Limb (tissue), 2 donors: ENCODE data around the gene PCF11.
"Not testable (repeated sequence)": the region's sequence is repeated elsewhere in the genome, so short reads cannot be mapped to it uniquely, and the experiment has no call there.

ENCODE experiments used
- DNase-seq, 2 donors: peaks; one replicate each; pipeline ENCODE4 v3.0.0-alpha.2; 2016; ENCODE audit errors: extremely low spot score in 2 of 2

Gene PCF11

DNA sequence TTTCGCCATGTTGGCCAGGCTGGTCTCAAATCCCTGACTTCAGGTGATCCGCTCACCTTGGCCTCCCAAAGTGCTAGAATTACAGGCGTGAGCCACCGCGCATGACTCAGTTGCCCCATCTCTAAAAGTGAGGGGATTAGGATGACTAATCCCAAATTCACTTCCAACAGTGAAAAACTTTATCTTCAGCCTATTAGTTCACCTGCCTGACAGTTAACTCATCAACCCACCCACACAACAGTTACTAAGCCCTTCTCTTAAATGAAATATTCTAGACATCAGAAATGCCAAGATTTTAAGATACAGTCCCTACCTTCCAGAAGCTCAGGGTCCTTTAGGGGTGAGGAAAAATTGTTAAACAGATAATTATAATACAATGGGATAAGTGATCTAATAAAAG, 34.6 kb downstream of the PCF11 start:
- DNase-seq: no peak

DNA sequence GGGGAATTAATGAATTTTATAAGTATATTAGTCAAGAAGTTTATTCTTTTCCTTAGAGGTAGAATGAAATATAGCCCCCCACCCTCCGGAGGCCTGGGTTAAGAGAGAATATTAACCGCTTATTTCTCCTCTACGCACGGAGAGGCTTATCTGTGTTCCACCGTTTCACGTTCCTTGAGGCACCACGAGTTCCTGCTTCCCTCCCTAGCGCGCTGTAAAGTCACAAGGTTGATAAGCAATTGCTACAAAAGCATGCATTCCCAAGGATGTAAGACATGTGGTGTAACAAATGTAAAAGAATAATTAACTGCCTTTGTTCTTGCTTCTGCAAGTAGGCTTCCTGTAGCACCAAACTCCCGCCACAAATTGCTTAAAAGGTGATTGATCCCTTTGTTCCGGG, 35.1 kb downstream of the PCF11 start:
- DNase-seq: no peak

DNA sequence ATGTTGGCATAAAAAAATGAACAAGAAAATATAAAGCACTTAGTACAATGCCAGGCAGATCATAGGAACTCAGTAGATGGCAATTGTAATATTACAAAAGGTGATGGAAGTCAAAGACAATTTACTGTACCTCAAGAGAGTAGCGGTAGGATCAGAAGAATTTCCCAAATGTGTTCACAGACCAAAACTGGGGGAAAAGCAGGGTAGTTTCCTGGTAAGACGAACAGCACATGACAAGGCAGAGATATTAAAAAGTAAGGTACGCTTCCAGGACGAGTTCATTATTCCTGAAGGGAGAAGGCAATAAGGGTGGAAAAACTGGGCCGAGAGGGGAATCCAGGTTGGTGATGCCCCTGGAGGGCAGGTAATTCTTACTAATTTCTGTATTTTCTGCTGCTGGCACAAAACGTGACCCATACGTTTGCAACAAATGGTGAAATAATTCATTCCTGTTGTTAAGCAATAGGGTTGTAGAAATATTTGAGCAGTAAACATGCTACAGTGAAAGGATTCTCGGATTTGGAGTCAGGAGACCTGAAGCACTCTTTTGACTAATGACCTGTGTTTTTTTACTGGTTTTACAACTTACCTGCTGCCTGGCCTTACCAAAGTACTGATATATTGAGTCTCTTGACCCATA, 35.8 kb downstream of the PCF11 start:
- no peak for DNase-seq

DNA sequence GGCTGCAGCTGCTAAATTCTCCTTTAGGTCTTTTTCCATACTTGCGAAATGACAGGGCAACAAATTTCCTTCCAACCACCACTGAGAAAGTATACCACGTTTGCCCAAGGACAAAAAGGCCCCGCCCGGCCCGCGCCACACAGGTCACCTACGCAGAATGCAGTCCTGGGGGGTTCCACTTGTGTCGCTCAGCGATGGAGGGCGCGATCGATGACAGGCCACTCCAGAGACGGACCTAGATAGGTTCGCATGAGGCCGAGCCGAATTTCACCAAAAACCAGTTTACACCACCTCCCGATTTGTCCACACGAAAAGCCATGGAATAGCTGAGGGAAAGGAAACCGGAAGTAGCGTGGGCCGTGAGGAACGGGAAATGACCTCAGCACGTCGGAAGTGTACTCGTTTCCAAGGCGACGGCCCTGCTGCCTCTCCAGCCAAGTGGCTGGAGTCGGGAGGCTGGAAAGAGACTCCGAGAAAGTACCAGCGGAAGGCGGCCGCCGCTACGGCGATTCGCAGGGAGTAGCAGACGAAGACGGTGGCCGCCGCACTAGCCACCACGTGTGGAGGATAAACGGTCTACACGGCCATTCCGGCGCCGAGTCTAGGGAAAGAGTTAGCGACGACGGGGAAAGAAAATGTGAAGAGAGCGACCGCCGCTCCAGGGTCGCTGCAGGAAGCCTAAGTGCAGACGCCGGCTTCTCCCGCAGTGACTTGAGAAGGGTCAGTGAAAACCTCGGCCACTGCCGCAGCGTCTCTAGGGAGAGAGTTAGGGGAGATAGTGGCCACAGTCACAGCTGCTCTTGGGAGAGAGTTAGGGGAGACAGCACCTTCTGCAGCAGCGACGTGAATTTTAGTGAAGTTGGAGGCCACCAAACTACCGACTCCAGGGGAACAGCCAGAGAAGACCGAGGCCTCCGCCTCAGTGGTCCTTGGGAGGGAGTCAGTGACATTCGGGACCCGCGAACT, 36.7 kb downstream of the PCF11 start, which contains the start of gene ANKRD42:
Gene ANKRD42, plus strand, starts transcription at position 398 of the 966 bp plus-strand sequence. CDS start 959 bp downstream, outside the sequence.
- DNase-seq: peak; percentile 93 to 97

DNA sequence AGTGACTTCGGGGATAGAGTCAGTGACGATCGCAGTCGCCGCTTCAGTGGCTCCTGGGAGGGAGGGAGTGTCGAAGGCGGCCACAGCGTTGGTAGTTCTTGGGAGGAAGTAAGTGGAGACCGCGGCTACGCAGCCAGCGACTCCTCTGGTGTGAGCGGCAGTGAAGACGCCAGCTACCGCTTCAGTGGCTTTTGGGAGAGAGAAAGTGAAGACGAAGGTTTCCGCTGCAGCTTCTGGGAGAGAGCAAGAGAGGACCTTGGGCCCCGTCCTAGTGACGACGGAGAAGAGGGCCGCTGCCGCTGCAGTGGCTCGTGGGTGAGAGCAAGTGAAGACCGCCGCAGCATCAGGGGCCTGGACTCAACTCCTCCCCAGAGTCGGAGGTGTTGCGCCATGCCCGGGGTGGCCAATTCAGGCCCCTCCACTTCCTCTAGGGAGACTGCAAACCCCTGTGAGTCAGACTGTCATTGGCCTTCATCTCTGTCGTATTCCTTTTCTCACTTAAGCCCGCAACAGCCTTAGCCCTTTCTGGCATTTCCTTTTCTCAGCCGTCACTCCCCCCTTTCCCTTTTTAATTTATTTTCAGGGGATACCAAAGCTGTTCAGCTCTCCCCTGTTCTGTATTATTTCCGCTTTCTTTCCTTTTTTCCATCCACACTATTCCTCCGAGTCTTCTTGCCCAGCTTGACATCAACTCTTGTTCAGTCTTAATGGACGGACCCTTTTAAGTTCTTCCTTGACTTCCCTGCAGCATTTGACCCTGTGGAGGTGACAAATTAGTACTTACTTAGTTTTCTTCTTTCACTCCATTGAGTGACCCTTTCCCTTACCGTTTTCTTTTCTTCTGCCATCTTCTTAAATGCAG, 37.6 kb downstream of the PCF11 start:
- DNase-seq: peak; percentile 44 to 65

DNA sequence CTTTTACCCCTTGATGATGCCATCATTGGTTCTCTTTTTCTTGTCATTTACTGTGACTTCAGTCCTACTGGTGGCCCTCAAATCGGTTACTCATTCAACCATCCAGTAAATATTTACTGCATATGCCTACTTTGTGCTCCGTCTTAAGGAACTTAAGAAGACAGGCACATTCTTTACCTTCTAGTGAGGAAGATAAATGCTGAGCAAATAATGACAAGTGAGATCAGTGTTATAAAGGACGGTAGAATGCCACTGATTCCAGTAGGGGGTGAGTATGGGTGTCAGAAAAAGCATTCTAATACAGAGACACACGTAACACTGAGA, 38.2 kb downstream of the PCF11 start:
- no peak for DNase-seq

DNA sequence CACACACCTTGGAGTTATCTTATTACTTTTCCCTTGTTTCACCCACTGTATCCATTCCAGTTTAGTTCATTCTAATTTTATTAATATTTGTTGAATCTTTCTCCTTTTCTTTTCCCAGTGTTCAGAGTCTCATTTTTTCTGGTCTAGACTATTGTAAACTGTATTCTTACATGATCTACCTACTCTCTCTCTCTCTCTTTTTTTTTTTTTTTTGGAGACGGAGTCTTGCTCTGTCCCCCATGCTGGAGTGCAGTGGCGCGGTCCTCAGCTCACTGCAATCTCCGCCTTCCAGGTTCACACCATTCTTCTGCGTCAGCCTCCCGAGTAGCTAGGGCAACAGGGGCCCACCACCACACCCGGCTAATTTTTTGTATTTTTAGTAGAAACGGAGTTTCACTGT, 38.7 kb downstream of the PCF11 start:
- DNase-seq: no peak

DNA sequence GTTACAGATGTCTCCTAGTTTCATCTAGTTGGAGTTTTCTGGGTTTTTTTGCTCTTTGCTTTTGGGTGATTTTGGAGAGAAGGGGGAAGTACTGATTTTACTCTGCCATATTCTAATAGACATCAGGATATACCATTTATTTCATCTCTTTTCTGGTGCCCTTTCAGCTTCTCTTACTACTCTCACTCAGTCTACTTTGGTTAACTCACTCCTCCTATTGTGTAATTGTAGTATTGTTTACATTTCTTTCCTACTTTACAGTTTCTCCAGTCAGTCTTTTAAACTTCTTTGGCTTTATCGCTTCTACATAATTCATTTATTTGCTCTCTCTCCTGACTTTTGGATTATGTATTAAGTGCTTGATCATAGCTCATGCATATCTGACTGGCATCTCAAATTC, 43.1 kb downstream of the PCF11 start:
- no peak for DNase-seq

DNA sequence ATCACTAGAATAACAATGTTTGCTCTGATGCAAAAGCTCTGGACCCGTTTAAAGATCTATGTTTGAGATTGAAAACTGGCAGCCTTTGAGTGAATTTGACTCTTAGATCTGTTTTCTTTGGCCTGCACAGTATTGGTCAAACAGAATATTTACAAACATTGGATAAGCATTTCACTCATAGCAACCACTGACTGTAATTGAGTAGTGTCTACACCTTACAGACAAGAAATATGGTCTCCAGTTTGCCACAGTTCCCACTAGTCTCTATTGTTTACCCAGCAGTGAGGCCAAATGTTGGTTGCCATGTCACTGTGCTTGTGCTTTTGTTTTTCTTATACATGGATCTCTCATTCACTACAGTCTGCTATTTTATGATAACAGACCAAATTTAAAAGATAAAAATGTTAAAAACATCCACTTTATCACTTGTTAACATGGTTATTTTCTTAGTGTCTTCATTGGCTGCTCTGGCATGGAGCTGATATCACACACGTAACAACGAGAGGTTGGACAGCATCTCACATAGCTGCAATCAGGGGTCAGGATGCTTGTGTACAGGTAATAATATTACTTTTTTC, 48.8 kb downstream of the PCF11 start:
- no peak for DNase-seq

DNA sequence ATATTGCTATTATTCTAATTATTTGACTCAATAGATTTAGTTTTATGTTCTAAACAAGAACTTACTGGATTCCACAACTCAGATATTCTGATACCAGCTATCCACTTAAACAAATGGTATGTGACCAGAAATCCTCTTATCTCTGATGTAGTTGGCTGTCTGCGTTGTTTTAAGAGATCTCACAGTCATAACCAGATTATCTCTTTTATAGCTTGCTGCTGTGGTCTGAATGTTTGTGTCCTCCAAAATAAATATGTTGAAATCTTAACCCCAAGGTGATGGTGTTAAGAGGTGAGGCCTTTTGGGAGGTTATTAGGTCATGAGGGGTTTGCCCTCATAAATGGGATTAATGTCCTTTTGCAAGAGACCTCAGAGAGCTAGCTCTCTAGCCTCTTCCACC, 49.3 kb downstream of the PCF11 start:
- DNase-seq: no peak

DNA sequence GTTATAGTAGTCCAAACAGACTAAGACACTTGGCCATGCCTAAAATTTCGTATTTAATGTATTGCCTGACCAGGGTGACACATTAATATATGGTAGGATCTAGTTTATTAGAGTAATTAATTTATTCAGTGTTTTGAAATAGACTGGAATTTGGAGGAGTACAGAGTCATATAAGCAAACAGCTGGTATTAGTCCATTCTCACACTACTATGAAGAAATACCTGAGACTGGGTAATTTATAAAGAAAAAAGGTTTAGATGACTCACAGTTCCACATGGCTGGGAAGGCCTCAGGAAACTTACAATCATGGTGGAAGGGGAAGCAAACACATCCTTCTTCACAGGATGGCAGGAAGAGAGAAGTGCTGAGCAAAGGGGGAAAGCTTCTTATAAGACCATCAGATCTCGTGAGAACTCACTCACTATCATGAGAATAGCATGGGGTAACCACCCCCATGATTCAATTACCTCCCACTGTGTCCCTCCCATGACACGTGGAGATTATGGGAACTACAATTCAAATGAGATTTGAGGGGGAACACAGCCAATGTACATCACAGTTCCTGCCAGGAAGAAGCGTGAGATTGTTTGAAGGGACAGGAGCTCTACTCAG, 49.9 kb downstream of the PCF11 start:
- DNase-seq: not testable (repeated sequence)

DNA sequence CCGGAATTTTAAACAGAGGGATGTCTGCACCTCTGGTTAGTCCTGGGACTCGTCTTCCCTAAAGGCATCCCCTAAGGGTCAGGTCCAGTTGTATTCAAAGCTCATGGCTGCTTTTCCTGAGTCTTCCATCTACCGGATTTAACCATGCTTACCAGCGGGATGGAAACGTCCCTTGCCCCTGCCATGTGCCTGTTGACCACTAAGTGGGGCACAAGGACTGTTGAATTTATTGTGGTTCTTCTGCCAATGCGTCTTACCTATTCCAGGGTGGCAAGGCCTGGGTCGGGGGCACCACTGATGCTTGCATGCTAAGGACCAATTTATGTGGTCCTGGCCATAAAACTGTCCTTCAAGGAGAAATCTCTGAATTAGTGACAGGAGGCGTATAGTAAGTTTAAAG, 62.2 kb downstream of the PCF11 start:
- no peak for DNase-seq

DNA sequence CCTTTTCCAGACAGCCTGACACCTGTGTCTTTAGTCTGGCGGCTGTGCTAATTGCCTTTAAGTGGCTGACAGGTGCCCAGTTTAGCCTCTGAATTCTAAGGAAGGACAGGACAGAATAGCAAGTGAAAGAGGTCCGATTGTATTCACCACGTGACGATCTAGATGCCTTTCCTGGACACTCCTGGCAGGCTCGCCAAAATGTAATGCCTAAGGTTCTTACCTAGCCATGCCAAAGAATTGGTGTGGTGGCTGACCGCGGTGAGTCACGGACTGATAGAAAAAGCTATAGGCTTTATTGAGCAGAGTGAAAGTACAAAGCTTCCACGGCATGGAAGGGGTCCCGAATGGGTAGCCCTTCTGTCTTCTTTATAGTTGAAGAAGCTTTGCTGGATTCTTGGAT, 63.3 kb downstream of the PCF11 start:
- DNase-seq: no peak

DNA sequence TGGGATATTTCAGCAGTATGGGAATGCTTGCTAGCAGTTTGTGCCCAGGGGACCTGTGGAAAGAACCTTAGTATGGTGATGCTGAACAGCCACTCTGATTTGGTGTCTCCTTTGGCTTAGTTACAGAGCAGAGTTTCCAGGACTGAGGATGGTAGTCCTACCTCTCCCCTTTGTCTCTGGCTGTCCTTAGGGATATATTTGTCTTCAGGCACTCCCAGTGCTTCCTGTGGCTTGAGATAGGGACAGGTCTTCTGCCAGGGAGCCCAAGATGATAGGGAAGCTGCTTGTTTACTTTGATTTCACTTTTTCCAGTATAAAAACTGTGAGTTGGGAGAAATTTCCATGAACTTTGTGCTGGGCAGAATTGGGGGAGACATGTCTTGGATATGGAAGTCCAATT, 64.8 kb downstream of the PCF11 start:
- no peak for DNase-seq

DNA sequence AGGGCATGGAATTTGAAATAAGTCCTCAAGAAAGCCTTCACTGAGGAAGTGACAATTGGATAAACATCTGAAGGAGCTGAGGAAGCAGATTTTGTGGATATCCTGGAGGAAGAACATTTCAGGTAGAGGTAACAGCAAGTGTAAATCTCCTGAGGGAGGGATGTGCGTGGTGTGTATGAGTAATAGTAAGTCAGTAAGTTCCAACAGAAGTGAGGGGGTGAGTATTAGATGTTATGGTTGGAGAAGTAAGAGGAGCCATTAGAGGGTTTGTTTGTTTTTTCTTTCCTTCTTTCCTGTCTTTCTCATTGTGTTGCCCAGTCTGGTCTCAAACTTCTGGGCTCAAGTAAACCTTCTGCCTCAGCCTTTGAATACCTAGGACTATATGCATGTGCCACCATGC, 65.6 kb downstream of the PCF11 start:
- DNase-seq: no peak

DNA sequence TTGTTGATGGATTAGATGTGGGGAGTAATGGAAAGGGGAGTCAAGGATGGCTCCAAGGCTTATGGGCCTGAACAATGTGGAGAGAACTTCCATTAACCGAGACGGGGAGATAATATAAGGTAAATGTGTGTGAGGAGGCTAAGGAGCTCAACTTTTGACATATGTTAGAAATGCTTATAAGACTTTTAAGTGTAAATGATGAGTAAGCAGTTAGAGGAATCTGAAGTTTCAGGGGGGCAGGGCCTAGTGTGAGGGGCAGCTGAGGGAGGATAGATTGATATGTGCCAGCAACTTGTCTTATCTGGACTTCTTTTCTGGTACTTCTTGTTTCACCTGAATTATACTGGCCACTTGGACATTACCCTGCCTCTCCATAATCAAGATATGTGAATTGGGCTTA, 66.5 kb downstream of the PCF11 start:
- no peak for DNase-seq

DNA sequence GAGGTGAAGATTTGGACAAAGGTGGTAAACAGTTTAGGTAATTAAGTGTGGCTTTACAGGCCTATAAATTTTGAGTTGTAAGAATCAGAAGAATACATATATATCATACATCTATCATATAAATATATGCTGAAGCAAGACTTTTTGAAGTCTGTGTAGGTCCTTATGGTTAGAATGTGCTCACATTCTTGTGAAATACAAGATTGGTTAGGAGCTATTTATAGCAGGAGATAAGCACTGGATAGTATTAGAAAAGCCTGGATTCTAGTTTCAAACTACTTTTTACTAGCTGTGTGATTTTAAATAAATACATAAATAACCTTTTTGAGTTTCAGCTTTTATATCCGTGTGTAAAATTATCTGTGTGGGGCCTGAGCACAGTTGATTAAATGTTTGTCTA, 78.9 kb downstream of the PCF11 start:
- DNase-seq: no peak
